22Rv1 (cell line): Measurements from ENCODE around the gene LHFPL4.

Experiments used
- H3K27ac ChIP-seq: fragments of 450-650 bp; 2 replicates; pipeline ENCODE4 v1.5.1; 2017
- ZFX ChIP-seq: fragments of 450-650 bp; IDR thresholded peaks from 2 replicates; pipeline ENCODE4 v1.6.1; 2017; ENCODE audit warnings: antibody characterized with exemption, borderline replicate concordance
- TF ChIP-seq, protein P1 (sequence below): fragments of 450-650 bp; IDR thresholded peaks from 2 replicates; pipeline ENCODE4 v1.5.1; 2017; ENCODE audit warnings: mild to moderate bottlenecking

Gene LHFPL4

DNA sequence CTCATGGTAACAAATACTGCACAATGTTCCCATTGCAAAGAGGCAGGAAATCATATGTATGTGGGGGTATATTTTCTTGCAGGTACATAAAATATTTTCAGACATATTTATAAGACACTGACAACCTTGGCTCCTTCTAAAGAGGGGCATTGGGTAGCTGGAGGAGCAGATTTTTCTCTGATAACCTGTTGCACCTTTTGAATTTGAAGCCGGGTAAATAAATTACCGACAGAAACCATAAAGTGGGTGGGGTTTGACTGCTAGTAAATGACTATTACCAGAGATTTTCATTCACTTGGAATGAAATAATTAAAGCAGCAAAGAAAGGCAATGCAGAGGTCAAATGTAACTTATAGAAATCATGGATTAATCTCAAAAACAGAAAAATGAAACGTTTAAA lies 19.2 kb downstream of the LHFPL4 start:
- TF ChIP-seq ZFX: no peak
- TF ChIP-seq, protein P1, sequence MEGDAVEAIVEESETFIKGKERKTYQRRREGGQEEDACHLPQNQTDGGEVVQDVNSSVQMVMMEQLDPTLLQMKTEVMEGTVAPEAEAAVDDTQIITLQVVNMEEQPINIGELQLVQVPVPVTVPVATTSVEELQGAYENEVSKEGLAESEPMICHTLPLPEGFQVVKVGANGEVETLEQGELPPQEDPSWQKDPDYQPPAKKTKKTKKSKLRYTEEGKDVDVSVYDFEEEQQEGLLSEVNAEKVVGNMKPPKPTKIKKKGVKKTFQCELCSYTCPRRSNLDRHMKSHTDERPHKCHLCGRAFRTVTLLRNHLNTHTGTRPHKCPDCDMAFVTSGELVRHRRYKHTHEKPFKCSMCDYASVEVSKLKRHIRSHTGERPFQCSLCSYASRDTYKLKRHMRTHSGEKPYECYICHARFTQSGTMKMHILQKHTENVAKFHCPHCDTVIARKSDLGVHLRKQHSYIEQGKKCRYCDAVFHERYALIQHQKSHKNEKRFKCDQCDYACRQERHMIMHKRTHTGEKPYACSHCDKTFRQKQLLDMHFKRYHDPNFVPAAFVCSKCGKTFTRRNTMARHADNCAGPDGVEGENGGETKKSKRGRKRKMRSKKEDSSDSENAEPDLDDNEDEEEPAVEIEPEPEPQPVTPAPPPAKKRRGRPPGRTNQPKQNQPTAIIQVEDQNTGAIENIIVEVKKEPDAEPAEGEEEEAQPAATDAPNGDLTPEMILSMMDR: no peak
- H3K27ac ChIP-seq: no peak overlapping the region

DNA sequence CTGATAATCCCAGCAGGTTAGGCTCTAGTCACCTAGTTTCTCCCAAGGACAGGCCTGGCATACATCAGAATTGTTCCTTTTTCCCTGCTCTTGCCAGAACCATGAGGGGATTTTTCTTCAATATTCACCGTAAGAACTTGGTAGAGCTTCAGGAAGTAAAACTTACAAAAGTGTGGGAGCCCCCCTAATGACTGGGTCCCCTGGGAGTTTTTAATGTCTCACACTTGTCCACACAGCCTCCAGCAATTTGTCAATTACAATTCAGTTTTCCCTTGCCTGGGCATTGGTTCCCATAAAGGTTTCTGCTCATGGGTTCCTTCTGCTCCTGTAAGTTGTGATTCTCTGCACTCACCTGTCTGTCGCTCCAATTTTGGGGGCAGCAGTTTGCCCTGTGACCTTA lies 28.5 kb downstream of the LHFPL4 start:
- TF ChIP-seq, protein P1: no peak
- no peak for TF ChIP-seq ZFX
- H3K27ac ChIP-seq: no peak overlapping the region

DNA sequence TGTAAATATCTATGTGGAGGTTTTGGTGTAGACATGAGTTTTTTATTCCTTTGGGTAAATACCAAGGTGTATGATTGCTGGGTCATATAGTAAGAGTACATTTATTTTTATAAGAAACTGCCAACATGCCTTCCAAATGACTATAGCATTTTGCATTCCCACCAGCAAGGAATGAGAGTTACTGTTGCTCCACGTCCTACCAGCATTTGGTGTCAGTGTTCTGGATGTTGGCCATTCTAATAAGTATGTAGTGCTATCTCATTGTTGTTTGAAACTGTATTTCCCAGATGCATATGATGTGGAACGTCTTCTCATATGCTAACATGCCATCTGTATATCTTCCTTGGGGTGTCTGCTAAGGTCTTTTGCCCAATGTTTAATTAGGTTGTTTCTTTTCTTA lies 38.7 kb downstream of the LHFPL4 start:
- TF ChIP-seq ZFX: no peak
- TF ChIP-seq, protein P1: no peak

GRCh38 chr3:9514306-9514705 lies 39.3 kb downstream of the LHFPL4 start:
- no peak overlapping the region for H3K27ac ChIP-seq
- TF ChIP-seq, protein P1: no peak
- no peak for TF ChIP-seq ZFX

More for the DNA sequence above, 38.7 kb downstream of the LHFPL4 start:
- H3K27ac ChIP-seq: no peak overlapping the region

DNA sequence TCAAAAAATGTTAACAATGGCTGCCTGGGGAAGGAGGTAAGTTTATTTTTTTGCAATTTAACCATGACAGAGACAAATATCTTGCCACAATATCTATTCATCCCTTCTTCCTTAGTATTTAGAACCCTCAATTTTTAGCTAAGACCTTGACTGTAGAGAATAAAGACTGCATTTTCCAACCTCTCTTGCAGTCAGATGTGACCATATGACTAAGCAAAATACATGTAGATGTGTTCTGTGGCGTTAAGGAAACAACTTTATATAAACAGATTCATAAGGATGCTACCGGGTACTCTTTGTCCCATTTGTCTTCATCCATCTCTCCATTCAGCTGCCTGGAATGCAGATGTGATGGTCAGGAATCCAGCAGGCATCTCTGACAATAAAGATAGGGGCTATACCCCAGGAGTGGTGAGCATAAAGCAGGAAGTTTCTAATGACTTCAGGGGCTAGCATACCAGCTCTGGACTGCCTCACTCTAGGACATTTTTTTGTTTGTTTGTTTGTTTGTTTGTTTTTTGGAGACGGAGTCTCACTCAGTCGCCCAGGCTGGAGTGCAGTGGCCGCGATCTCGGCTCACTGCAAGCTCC lies 41.1 kb downstream of the LHFPL4 start:
- no peak for TF ChIP-seq ZFX
- TF ChIP-seq, protein P1: no peak
- H3K27ac ChIP-seq: no peak overlapping the region

- TF ChIP-seq, protein P1: no peak
- no peak for TF ChIP-seq ZFX
- H3K27ac ChIP-seq: no peak overlapping the region
Observed at GRCh38 chr3:9508781-9509180, 44.8 kb downstream of the LHFPL4 start.

DNA sequence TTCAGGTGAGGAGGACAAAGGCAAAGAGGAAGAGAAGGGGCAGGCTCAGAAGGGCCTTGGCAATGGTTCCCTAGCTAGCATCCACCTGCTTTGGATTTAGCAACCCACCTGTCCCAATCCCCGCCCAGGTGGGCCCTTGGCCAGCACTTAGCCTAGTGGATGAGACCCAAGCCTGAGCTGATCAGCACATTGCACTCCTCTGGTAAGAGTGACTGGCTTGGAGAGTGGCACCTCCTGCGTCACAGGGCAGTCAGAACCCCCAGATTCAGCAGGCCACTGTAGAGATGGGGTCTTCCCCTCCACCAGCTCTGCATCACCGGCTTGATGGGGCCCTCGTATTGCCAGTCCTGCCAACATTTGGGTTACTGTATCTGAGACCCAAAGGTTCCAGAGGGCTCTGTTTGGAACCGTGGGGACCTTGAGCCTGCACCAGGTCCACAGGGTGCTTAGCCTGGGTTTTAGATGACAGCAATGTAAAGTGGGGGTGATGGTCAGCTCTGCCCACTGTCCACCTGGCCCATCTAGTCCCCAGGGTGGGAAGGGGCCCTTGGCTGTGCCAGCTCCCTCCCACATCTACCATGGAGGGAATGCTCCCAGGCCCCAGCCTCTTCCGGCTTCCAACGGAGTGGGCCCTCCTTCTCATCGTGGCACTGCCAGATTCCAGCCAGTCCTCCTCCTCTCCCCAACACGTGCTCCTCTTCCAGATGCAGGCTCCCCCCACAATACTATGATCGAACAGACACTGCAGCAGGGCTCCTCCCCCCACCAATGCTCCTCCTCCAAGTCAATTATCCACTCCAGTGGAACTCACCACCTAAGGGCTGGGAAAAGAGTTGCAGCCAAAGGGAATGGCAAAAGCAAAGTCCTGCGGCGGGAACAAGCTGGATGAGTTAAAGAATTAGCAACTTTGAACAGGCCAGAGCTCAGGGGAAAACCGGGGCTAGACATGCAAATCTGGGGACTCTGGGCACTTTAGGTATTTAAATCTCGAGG lies 45.7 kb downstream of the LHFPL4 start:
- H3K27ac ChIP-seq: no peak overlapping the region
- TF ChIP-seq, protein P1: no peak
- no peak for TF ChIP-seq ZFX
